ENCODE results near the gene ARHGEF37. TPM values are rescaled to one million over a fixed set of nuclear protein-coding genes. Genes with fewer than 3 reads are reported as not detected.
"Not testable (repeated sequence)": the region's sequence is repeated elsewhere in the genome, so short reads cannot be mapped to it uniquely, and the experiment has no call there.

Gene ARHGEF37
- total RNA-seq, 2 donors from 2014 or later: 0.67 TPM; not detected in 1

DNA sequence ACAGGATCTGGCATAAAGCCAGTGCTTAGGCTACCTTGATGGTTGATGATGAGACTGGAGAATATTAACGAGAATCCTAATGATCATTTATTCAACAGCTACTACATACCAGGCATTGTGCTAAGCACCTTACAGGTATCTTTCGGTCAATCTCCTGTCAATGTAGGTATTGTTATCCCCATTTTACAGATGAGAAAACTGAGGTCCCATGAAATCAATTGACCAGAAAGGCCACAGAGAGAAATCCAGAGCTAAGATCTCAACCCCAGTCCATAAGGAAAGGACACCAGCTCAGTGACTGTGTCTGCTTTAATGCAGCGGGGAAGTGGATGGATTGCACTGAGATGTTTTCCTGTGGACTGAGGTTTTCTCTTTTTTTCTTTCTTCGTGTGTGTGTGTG is 63.3 kb downstream of the ARHGEF37 start:
- Mint-ChIP-seq H3K4me3 (no peak overlapping the region), H3K27me3 (peaks cover 3 to 7% of the 10 kb centered on the region in 2 donors), H3K4me1 (ENCODE audit: low read depth in 2 of 2) (no peaks in the 10 kb centered on the region), H3K27ac (no peak overlapping the region), H3K36me3 (no peaks in the 10 kb centered on the region), H3K9me3 (no peaks in the 10 kb centered on the region)
- ATAC-seq (no peak), DNase-seq (ENCODE audit: low spot score) (no peak)

DNA sequence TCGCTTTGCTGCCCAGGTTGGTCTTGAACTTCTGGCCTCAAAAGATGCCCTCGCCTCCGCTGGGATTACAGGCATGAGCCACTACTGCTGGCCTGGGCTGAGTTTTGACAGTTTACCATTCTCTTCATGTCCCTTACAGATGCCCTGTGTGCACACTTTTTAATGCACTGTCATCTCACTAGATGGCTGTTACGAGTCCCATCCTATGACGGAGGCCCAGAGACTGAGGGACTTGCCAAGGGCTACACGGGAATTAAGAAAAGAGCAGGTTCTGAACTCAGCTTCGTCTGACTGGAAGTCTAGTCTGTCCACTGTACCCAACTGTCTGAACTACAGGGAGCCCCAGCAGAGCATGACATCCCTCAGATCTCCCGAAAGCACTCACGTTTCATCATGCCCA is 63.9 kb downstream of the ARHGEF37 start:
- Mint-ChIP-seq H3K9me3 (no peaks in the 10 kb centered on the region), H3K27me3 (peaks cover 3 to 7% of the 10 kb centered on the region in 2 donors), H3K4me3 (no peak overlapping the region), H3K36me3 (no peaks in the 10 kb centered on the region), H3K27ac (no peak overlapping the region), H3K4me1 (ENCODE audit: low read depth in 2 of 2) (no peaks in the 10 kb centered on the region)
- ATAC-seq (no peak), DNase-seq (ENCODE audit: low spot score) (no peak)

DNA sequence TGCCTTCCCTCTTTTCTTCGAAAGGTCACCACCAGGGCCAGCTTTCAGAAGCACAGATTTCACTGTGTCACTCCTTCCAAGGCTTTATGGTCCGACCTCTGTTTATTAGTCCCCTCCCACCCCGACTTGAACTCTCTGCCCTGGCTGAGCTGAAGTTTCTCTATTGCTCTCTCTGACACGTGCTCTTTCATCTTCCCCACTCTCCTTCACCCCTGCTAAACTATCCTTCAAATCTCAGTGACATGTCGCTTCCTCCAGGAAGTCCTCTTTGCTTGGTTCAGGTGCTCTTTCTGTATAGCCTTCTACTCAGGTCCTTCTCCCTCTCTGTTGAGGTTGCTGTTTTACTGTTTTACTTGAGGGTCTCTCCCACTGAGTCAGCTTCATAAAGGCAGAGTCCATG is 64.4 kb downstream of the ARHGEF37 start:
- Mint-ChIP-seq H3K27me3 (peaks cover 3 to 7% of the 10 kb centered on the region in 2 donors), H3K9me3 (no peaks in the 10 kb centered on the region), H3K36me3 (no peaks in the 10 kb centered on the region), H3K4me1 (ENCODE audit: low read depth in 2 of 2) (no peaks in the 10 kb centered on the region), H3K27ac (no peak overlapping the region), H3K4me3 (no peak overlapping the region)
- ATAC-seq (no peak), DNase-seq (ENCODE audit: low spot score) (no peak)

DNA sequence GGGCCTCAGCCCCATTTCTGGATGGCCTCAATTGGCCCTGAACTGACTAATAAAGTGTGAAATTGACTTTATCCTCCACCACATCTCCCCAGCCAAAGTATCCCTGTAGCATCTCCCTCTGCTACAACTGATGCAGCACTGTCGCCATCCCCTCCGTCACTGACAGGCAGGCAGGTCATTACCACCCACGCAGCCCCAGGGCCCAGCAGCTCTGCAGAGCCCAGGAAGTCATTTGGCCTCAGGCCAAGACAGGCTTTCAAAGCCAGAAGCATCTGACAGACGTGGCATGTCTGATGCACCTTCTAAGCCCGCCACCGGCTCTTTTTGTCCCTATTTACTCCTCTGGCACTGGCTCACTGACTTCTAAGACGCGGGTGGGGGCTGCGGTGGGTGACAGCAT is 65.3 kb downstream of the ARHGEF37 start:
- H3K36me3 Mint-ChIP-seq: no peaks in the 10 kb centered on the region
- peaks cover 3 to 7% of the 10 kb centered on the region in 2 donors for H3K27me3 Mint-ChIP-seq
- ATAC-seq (no peak), DNase-seq (ENCODE audit: low spot score) (no peak)
- no peaks in the 10 kb centered on the region for H3K4me1 Mint-ChIP-seq (ENCODE audit: low read depth in 2 of 2)
- H3K27ac Mint-ChIP-seq: no peak overlapping the region
- H3K4me3 Mint-ChIP-seq: no peak overlapping the region
- no peaks in the 10 kb centered on the region for H3K9me3 Mint-ChIP-seq

DNA sequence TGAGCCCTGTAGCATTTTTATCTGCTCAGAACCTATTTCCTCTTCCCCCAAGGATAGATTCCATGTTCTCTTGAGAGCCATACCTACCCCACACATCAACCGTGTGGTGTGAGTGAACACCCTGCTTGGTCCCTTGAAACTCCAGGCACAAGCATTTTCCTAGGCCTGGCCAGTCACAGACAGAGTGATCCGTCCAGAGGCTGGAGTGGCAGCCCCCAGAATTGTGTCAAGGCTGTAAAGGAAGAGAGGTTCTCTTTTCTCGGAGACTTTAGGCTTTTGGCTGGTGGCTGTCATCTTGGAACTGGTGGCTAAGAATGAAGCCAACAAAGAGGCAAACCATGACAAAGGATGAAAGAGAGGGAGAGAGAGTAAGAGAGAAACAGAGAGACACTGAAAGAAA is 66.0 kb downstream of the ARHGEF37 start:
- Mint-ChIP-seq H3K27me3 (peaks cover 3 to 5% of the 10 kb centered on the region in 2 donors), H3K9me3 (no peaks in the 10 kb centered on the region), H3K4me1 (ENCODE audit: low read depth in 2 of 2) (no peaks in the 10 kb centered on the region), H3K36me3 (no peaks in the 10 kb centered on the region), H3K4me3 (no peak overlapping the region), H3K27ac (no peak overlapping the region)
- no peak for DNase-seq (ENCODE audit: low spot score)
- ATAC-seq: peak in 1 of 2 donors; percentile 22

DNA sequence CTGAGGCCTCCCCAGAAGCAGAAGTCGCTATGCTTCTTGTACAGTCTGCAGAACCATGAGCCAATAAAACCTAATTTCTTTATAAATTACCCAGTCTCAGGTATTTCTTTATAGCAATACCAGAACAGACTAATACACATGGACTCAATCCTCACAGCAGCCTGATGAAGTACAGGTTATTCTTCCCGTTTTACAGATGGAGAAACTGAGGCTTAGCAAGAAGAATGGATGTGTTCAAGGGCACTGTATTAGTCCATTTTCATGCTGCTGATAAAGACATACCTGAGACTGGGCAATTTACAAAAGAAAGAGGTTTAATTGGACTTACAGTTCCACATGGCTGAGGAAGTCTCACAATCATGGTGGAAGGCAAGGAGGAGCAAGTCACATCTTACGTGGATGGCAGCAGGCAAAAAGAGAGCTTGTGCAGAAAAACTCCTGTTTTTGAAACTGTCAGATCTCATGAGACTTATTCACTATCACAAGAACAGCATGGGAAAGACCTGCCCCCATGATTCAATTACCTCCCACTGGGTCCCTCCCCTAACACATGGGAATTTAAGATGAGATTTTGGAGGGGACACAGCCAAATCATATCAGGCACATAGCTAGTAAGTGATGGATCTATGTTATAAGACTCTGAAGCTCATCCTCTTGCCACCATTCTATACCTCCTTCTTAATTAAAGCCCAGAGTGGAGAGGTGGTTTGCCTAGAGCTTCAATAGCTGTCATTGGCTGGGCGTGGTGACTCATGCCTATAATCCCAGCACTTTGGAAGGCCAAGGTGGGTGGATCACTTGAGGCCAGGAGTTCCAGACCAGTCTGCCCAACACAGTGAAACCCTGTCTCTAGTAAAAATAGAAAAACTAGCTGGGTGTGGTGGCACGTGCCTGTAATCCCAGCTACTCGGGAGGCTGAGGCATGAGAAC is 67.4 kb downstream of the ARHGEF37 start:
- not testable (repeated sequence) for H3K9me3 Mint-ChIP-seq; H3K4me1 Mint-ChIP-seq (ENCODE audit: low read depth in 2 of 2); H3K4me3 Mint-ChIP-seq; H3K27ac Mint-ChIP-seq; H3K27me3 Mint-ChIP-seq; H3K36me3 Mint-ChIP-seq; DNase-seq (ENCODE audit: low spot score)
- ATAC-seq: peak; percentile 26 to 64

DNA sequence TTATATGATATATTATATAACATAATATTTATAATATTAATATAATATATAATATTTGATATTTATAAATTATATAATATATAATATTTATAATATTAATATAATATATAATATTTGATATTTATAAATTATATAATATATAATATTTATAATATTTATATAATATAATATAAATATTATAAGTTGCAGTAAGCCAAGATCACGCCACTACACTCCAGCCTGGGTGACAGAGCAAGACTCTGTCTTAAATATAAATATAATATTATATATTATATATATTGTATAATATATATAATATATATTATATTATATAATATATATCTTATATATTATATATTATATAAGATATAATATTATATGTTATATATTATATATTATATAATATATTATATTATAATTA is 68.4 kb downstream of the ARHGEF37 start:
- not testable (repeated sequence) for H3K27me3 Mint-ChIP-seq; H3K36me3 Mint-ChIP-seq; H3K9me3 Mint-ChIP-seq; H3K4me1 Mint-ChIP-seq (ENCODE audit: low read depth in 2 of 2); H3K4me3 Mint-ChIP-seq; DNase-seq (ENCODE audit: low spot score); H3K27ac Mint-ChIP-seq; ATAC-seq

DNA sequence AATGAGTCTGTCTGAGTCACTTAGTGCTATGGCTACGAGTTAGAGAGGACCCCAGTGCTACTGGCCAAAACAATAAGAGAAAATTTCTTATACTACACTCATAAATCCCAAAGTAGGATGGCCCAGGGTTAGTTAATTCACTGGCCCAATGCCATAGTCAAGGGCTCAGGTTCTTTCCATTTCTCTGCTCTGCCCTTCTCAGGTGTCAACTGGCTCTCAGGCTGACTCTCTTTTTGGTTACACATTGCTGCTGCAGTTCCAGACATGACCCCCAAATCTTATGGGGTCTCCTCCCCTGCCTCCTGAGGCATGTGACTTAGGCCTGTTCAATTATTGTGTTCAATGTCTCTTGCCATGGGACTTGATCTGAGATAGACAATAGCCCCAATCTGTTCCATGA is 70.4 kb downstream of the ARHGEF37 start:
- no peak overlapping the region for H3K4me3 Mint-ChIP-seq
- no peak overlapping the region for H3K27ac Mint-ChIP-seq
- peaks cover 3% of the 10 kb centered on the region for H3K9me3 Mint-ChIP-seq
- peaks cover 2% of the 10 kb centered on the region for H3K36me3 Mint-ChIP-seq
- H3K27me3 Mint-ChIP-seq: no peaks in the 10 kb centered on the region
- DNase-seq (ENCODE audit: low spot score) (no peak), ATAC-seq (peak; percentile 41 to 57)
- peaks cover 0 to 3% of the 10 kb centered on the region in 2 donors for H3K4me1 Mint-ChIP-seq (ENCODE audit: low read depth in 2 of 2)

DNA sequence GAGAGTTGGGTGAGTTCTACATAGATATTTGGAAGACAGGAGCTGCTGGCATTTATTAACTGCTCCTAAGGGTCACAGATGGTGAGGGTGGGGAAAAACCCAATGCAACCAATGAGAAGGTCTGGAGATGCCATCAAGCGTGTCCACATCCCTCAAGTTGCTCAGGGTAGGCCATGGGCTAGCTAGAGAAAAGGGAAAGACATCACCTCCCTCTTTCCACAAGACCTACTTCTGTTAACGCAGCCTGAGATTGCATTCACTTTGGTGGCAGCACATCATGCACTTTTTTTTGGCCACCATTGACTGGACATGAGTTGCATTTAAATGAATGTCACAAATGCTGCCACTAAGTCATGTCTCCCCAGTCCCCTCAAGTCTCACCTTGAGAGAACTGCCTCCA is 71.4 kb downstream of the ARHGEF37 start:
- Mint-ChIP-seq H3K4me3 (no peak overlapping the region), H3K27me3 (peaks cover 0 to 8% of the 10 kb centered on the region in 2 donors), H3K4me1 (ENCODE audit: low read depth in 2 of 2) (peaks cover 0 to 3% of the 10 kb centered on the region in 2 donors), H3K36me3 (peaks cover 12% of the 10 kb centered on the region), H3K9me3 (peaks cover 5% of the 10 kb centered on the region), H3K27ac (no peak overlapping the region)
- no peak for DNase-seq (ENCODE audit: low spot score)
- peak in 1 of 2 donors; percentile 25 for ATAC-seq

DNA sequence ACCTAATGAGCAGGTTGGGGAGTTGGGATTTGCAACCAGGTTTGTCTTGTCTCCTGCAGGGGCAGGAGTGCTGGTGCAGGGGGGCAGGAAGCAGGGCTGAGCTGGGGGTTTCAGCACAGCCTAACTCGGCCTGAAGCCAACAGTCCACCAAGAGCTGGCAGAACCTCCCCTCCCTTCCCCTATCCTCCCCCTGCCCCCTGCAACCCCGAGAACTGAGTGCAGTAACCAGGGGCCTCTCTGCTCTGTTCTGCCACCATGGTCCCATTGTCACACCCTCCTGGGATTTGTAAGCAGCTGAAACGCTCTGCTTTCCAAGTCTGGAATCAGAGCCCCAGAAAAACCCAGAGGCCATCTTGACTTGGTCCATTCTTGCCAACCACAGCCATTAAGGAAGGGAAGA is 72.9 kb downstream of the ARHGEF37 start:
- Mint-ChIP-seq H3K9me3 (peaks cover 5% of the 10 kb centered on the region), H3K4me1 (ENCODE audit: low read depth in 2 of 2) (peaks cover 0 to 3% of the 10 kb centered on the region in 2 donors)

DNA sequence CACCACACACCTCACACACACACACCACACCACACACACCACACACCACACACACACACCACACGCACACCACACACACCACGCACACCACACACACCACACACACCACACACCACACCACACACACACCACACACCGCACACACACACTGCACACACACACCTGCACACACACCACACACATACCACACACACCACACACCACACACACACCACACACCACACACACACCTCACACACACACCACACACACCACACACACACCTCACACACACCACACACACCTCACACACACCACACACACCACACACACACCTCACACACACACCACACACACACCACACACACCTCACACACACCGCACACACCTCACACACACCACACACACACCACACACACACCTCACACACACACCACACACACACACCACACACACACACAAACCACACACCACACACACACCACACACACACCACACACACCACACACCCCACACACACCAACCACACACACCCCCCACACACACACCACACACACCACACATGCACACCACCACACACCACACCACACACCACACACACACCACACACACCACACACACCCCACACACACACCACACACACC is 73.7 kb downstream of the ARHGEF37 start:
- peaks cover 0 to 18% of the 10 kb centered on the region in 2 donors for H3K27me3 Mint-ChIP-seq
- H3K4me3 Mint-ChIP-seq: no peak overlapping the region
- DNase-seq (ENCODE audit: low spot score): no peak
- H3K4me1 Mint-ChIP-seq (ENCODE audit: low read depth in 2 of 2): peaks cover 0 to 3% of the 10 kb centered on the region in 2 donors
- H3K9me3 Mint-ChIP-seq: peaks cover 5% of the 10 kb centered on the region
- no peak overlapping the region for H3K27ac Mint-ChIP-seq
- peaks cover 12% of the 10 kb centered on the region for H3K36me3 Mint-ChIP-seq
- ATAC-seq: no peak

More for the DNA sequence above, 72.9 kb downstream of the ARHGEF37 start:
- ATAC-seq (no peak), DNase-seq (ENCODE audit: low spot score) (no peak)
- H3K27ac Mint-ChIP-seq: no peak overlapping the region
- peaks cover 12% of the 10 kb centered on the region for H3K36me3 Mint-ChIP-seq
- H3K4me3 Mint-ChIP-seq: no peak overlapping the region
- H3K27me3 Mint-ChIP-seq: peaks cover 0 to 15% of the 10 kb centered on the region in 2 donors

DNA sequence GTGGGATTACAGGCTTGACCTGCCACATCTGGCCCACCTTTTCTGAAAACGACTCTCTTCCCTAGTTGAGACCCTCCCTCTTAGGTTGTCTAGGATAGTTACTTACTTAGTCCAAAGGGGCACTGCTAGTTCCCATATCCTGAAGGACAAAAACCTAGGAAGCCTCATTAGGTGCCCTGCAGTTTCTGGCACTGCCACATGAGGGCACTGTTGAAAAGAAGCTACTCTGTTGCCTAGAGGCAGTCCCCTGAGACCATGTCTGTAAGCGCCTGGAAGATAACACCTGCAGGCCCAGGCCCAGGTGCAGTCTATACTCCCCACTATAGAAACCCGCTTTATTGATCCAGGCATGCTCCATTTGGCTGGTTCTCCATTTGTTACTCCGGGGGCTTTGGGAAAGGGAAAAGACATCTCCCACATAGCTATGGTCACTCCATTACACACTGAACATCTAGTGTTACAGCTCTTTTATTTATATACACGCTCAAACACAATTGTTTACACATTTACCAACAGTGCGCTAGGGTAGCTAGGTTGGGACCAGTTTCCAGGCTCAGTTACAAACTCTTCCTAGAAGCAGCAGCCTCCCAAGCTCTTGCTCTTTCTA is 75.4 kb downstream of the ARHGEF37 start:
- ATAC-seq: no peak
- H3K27me3 Mint-ChIP-seq: peaks cover 0 to 18% of the 10 kb centered on the region in 2 donors
- H3K4me3 Mint-ChIP-seq: no peak overlapping the region
- no peak for DNase-seq (ENCODE audit: low spot score)
- peaks cover 5% of the 10 kb centered on the region for H3K9me3 Mint-ChIP-seq
- H3K4me1 Mint-ChIP-seq (ENCODE audit: low read depth in 2 of 2): peaks cover 0 to 3% of the 10 kb centered on the region in 2 donors
- H3K27ac Mint-ChIP-seq: no peak overlapping the region
- peaks cover 12% of the 10 kb centered on the region for H3K36me3 Mint-ChIP-seq

DNA sequence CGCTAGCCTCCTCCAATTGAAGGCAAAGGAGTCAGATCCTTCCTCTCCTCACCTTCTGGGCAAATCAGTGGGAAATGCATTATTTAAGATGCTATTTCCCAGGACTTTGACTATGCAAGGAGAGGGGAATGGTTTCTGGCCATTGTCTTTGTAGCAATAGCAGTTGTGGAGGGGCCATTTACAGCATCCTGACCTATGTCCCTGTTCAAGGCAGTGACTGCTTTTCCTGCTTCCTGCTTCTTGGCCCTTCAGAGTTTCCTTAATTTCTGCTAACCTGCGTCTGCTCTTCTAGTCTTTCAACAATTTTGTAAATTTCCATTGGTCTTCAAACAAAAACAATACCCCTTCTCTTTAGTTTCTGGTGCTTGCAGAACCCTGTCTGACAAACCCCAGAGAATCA is 76.0 kb downstream of the ARHGEF37 start:
- Mint-ChIP-seq H3K27ac (no peak overlapping the region), H3K27me3 (peaks cover 0 to 18% of the 10 kb centered on the region in 2 donors), H3K4me1 (ENCODE audit: low read depth in 2 of 2) (peaks cover 0 to 3% of the 10 kb centered on the region in 2 donors), H3K9me3 (peaks cover 5% of the 10 kb centered on the region), H3K4me3 (no peak overlapping the region), H3K36me3 (peaks cover 12% of the 10 kb centered on the region)
- no peak for DNase-seq (ENCODE audit: low spot score)
- ATAC-seq: no peak

DNA sequence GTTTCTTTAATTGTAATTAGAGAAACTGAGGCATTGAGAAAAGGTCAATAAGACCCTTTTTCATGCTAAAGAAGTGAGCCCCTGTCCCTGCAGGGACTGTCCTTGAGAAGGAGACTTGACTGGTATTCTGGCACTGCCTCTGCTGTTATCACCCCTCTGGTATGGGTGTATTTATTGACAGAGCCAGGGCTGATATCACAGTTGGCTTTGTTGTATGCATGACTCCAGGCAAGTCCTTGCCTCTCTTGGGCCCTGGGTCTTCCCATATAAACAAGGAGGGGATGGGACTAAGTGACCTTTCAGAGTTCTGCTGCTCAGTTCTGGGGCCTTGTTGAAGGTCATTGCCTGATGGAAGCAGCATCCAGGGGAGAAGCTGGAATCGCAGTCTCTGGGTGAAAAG is 77.0 kb downstream of the ARHGEF37 start:
- Mint-ChIP-seq H3K9me3 (peaks cover 5% of the 10 kb centered on the region), H3K4me3 (no peak overlapping the region), H3K36me3 (peaks cover 12% of the 10 kb centered on the region), H3K4me1 (ENCODE audit: low read depth in 2 of 2) (peaks cover 0 to 3% of the 10 kb centered on the region in 2 donors), H3K27me3 (peaks cover 0 to 18% of the 10 kb centered on the region in 2 donors), H3K27ac (no peak overlapping the region)
- ATAC-seq: no peak
- no peak for DNase-seq (ENCODE audit: low spot score)

All from natural killer cell treated with Interleukin-12 subunit alpha and Interleukin-12 subunit beta and Interleukin-15 and Interleukin-18, amount 100 ng/mL, for 72 hours (primary cell).